ENCODE results near the gene SPPL2C. TPM values are rescaled to one million over a fixed set of nuclear protein-coding genes. Genes with fewer than 3 reads are reported as not detected.

The SPPL2C gene
- total and polyA plus RNA-seq, 2 of the 13 experiments (the other 11 are each of a cell fraction or from before 2014, with no cell fraction given) = not detected

GRCh38 chr17:45857977-45858708, 13.5 kb downstream of the SPPL2C start (continued):
- TF ChIP-seq EZH2 (conservative IDR thresholded peaks at IDR 0.05; ENCODE audit: low read depth, low read length) = no peak
- TF ChIP-seq ZSCAN12 (CRISPR knock-in tag; IDR thresholded peaks at IDR 0.05) = peak; percentile 89; the same call in 1 of the 2 replicates
- no peak for TF ChIP-seq ZBTB42 (CRISPR knock-in tag; IDR thresholded peaks at IDR 0.05)
- no peak for TF ChIP-seq ISL2 (CRISPR knock-in tag; IDR thresholded peaks at IDR 0.05)
- TF ChIP-seq HNF4G (IDR thresholded peaks at IDR 0.05; ENCODE audit: borderline replicate concordance, low read depth, low read length) = no peak
- TF ChIP-seq HNF4G (CRISPR knock-in tag; IDR thresholded peaks at IDR 0.05; ENCODE audit: borderline replicate concordance, low read depth) = no peak
- TF ChIP-seq ZBTB8A (CRISPR knock-in tag; IDR thresholded peaks at IDR 0.05; ENCODE audit: borderline replicate concordance, low read depth) = no peak
- no peak for TF ChIP-seq EED (CRISPR knock-in tag; IDR thresholded peaks at IDR 0.05)
- TF ChIP-seq ZBTB39 (CRISPR knock-in tag; IDR thresholded peaks at IDR 0.05) = no peak
- 0 out of 2 replicates have a peak, but pooled peaks have one; percentile 58 for TF ChIP-seq ZNF772 (CRISPR knock-in tag; IDR thresholded peaks at IDR 0.05)
- TF ChIP-seq ONECUT2 (CRISPR knock-in tag; IDR thresholded peaks at IDR 0.05) = no peak
- no peak for TF ChIP-seq SRSF4 (IDR thresholded peaks at IDR 0.05; ENCODE audit: low read depth, low read length, poor library complexity, severe bottlenecking)
- TF ChIP-seq ZNF740 (CRISPR knock-in tag; IDR thresholded peaks at IDR 0.05) = no peak
- no peak for TF ChIP-seq ARID3A (IDR thresholded peaks at IDR 0.05; ENCODE audit: low read depth, low read length)
- no peak for TF ChIP-seq ZNF383 (CRISPR knock-in tag; IDR thresholded peaks at IDR 0.05; ENCODE audit: borderline replicate concordance)
- no peak for TF ChIP-seq FUBP1 (CRISPR knock-in tag; IDR thresholded peaks at IDR 0.05; ENCODE audit: borderline replicate concordance)
- TF ChIP-seq MXD3 (CRISPR knock-in tag; IDR thresholded peaks at IDR 0.05) = no peak
- no peak for TF ChIP-seq REL (CRISPR knock-in tag; conservative IDR thresholded peaks at IDR 0.05)
- no peak for TF ChIP-seq ESRRA (CRISPR knock-in tag; IDR thresholded peaks at IDR 0.05; ENCODE audit: low read depth)
- TF ChIP-seq FOSL2 (CRISPR knock-in tag; IDR thresholded peaks at IDR 0.05) = no peak; the same call in 1 of the 2 replicates
- no peak for TF ChIP-seq SOX5 (CRISPR knock-in tag; IDR thresholded peaks at IDR 0.05; ENCODE audit: borderline replicate concordance)
- TF ChIP-seq CENPT (CRISPR knock-in tag; IDR thresholded peaks at IDR 0.05; ENCODE audit: low read depth) = no peak
- peak; percentile 30; the same call in 1 of the 2 replicates for TF ChIP-seq PHF20 (CRISPR knock-in tag; IDR thresholded peaks at IDR 0.05)
- no peak for TF ChIP-seq REXO4 (CRISPR knock-in tag; IDR thresholded peaks at IDR 0.05; ENCODE audit: borderline replicate concordance)

Data from HepG2 (cell line).